ENCODE results near the gene SLCO3A1.

SLCO3A1 gene

GRCh38 chr15:91885054-91885453 lies 31.5 kb downstream of the SLCO3A1 start:
- no peak for DNase-seq

- DNase-seq, result no peak
These were observed 32.3 kb downstream of the SLCO3A1 start for GRCh38 chr15:91885714-91886270.

- no peak for DNase-seq
These were observed 33.4 kb downstream of the SLCO3A1 start for GRCh38 chr15:91886878-91887277.

- DNase-seq, result no peak
These were observed 33.8 kb downstream of the SLCO3A1 start for GRCh38 chr15:91887321-91887720.

- DNase-seq, result no peak
These were observed 34.4 kb downstream of the SLCO3A1 start for GRCh38 chr15:91887921-91888373.

GRCh38 chr15:91889111-91889815 lies 35.8 kb downstream of the SLCO3A1 start:
- DNase-seq, result peak; percentile 61

- no peak for DNase-seq
These were observed 37.1 kb downstream of the SLCO3A1 start for GRCh38 chr15:91890614-91891013.

GRCh38 chr15:91891101-91891500 lies 37.6 kb downstream of the SLCO3A1 start:
- DNase-seq, result no peak

- DNase-seq, result no peak
These were observed 38.4 kb downstream of the SLCO3A1 start for GRCh38 chr15:91891788-91892345.

GRCh38 chr15:91892436-91892835 lies 38.9 kb downstream of the SLCO3A1 start:
- no peak for DNase-seq

GRCh38 chr15:91894606-91895005 lies 41.1 kb downstream of the SLCO3A1 start:
- DNase-seq, result no peak

GRCh38 chr15:91895051-91895450 lies 41.5 kb downstream of the SLCO3A1 start:
- no peak for DNase-seq

- DNase-seq, result no peak
These were observed 43.0 kb downstream of the SLCO3A1 start for GRCh38 chr15:91896341-91897055.

GRCh38 chr15:91897585-91898372 lies 44.3 kb downstream of the SLCO3A1 start:
- no peak for DNase-seq

GRCh38 chr15:91898843-91899242 lies 45.3 kb downstream of the SLCO3A1 start:
- DNase-seq, result no peak

- DNase-seq, result no peak
These were observed 51.4 kb downstream of the SLCO3A1 start for GRCh38 chr15:91904942-91905341.

- DNase-seq, result no peak
These were observed 54.9 kb downstream of the SLCO3A1 start for GRCh38 chr15:91908391-91908790.

GRCh38 chr15:91909111-91909510 lies 55.6 kb downstream of the SLCO3A1 start:
- no peak for DNase-seq

- DNase-seq, result no peak
These were observed 56.1 kb downstream of the SLCO3A1 start for GRCh38 chr15:91909574-91909973.

- DNase-seq, result no peak
These were observed 58.3 kb downstream of the SLCO3A1 start for GRCh38 chr15:91911844-91912243.

- DNase-seq, result peak; percentile 27
These were observed 58.8 kb downstream of the SLCO3A1 start for GRCh38 chr15:91912336-91912735.

- DNase-seq, result no peak
These were observed 60.1 kb downstream of the SLCO3A1 start for GRCh38 chr15:91913560-91913959.

GRCh38 chr15:91915576-91915975 lies 62.1 kb downstream of the SLCO3A1 start:
- peak; percentile 90 for DNase-seq
